IPS DF 4.7 (cell line): ENCODE results near the gene DYRK2.
"Not testable (repeated sequence)": the region's sequence is repeated elsewhere in the genome, so short reads cannot be mapped to it uniquely, and the experiment has no call there.

Experiments used
- DNase-seq: peaks from one replicate; pipeline ENCODE4 v3.0.0-alpha.2; 2013; ENCODE audit warnings: low spot score; ENCODE audit errors: extremely low read depth

DYRK2 gene

DNA sequence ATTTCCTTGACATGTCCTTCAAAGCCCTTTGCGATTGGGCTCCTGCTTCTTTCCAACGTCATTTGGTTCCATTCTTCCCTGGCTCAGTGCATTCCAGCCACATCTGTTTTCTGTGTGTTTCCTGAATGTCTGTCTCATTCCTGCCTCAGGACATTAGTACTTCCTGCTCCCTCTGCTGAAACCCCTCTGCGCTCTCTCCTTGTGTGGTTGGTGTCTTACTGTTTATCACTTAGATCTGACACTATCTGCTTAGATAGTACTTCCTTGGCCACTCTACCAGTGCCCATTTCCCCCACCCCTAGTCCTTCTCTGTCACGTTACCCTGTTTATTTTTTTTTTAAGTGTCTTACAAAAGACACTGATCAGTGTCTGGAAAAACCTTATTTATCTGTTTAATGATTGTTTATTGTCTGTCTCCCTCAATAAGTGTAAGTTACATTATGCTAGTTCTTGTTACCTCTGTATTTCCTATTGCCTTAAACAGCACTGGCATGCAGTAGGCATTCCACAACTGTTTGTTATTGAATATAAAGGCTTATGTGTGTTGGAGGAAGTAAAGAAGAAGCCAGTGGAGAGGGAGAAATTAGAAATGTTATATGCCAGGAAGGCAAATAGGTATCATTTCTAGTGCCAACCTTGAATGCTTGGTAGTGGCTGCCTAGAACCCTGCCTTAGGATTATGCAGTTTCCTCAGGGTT is 21.5 kb downstream of the DYRK2 start:
- DNase-seq, result no peak

DNA sequence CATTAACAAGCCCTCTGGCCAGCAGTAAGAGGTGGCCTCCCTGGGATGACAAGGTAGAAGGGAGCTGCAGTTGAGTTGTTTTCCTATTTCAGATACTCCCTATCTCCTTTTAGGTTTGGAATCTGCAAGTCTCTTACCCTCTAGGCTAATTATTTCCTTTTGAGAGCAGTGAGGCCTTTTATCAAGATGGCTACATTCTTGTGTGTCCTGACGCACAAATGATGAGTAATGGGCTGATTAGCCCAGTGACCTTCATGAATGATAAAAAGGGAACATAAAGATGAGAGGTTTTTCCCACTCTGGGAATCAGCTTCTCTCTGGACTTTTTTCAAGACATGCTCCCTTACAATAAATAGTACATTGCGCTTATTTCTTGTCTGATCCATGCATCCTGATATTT is 22.9 kb downstream of the DYRK2 start:
- no peak for DNase-seq

DNA sequence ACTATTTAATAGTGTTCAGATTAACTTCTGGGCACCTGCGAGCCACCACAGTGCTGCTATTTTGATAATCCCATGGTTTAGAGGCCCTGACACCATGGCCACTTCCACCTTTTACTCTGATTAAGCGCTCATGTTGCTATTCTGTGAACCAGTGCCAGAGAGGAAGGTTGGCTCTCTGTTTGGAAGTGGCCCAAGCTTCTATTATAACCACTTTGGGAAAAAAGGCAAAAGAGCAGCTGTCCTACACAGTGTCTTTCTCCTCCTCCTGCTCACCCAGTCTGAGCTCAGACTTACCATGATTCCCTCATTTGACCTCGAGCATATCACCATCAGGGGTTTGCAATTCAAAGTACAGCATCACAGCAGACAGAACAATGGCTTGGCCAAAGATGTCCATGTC is 23.3 kb downstream of the DYRK2 start:
- DNase-seq, result no peak

DNA sequence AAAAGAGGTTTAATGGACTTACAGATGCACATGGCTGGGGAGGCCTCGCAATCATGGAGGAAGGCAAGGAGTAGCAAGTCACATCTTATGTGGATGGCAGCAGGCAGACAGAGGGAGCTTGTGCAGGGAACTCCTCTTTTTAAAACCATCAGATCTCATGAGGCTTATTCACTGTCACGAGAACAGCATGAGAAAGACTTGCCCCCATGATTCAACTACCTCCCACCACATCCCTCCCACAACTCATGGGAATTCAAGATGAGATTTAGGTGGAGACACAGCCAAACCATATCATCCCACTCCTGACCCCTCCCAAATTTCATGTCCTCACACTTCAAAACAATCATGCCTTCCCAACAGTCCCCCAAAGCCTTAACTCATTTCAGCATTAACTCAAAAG is 24.0 kb downstream of the DYRK2 start:
- not testable (repeated sequence) for DNase-seq

DNA sequence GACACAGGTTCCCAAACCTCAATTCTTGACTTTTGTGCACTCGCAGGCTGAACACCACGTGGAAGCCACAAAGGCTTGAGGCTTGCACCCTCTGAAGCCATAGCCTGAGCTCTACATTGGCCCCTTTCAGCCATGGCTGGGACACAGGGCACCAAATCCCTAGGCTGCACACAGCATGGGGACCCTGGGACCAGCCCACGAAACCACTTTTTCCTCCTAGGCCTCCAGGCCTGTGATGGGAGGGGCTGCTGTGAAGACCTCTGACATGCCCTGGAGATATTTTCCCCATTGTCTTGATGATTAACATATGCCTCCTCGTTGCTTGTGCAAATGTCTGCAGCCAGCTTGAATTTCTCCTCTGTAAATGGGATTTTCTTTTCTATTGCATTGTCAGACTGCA is 25.0 kb downstream of the DYRK2 start:
- not testable (repeated sequence) for DNase-seq

DNA sequence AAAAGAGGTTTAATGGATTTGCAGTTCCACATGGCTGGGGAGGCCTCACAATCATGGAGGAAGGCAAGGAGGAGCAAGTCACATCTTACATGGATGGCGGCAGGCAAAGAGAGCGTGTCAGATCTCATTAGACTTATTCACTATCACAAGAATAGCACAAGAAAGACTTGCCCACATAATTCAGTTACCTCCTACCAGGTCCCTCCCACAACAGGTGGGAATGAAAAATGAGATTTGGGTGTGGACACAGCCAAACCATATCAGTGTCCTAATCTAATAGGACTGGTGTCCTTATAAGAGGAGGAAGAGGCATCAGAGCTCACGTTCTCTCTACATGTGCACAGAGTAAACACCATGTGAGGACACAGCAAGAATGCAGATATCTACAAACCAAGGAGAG is 25.9 kb downstream of the DYRK2 start:
- DNase-seq, result no peak

DNA sequence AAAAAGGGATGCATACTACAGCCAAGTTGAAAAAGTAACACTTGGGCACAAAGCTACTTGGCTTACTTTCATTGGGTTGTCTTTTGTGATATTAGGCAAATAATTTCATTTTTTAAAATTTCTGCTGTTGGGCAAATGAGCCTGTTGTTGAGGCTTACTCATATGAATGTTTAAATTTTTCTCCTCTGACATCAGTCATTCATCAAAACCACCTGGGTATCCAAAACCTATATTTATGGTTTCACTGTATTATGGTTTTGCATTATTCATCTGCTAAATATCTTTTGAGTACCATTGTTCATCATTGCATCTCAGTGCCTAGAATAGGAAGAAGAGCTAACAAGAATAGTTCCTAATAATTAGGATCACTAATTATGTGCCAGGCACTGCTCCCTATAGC is 28.1 kb downstream of the DYRK2 start:
- no peak for DNase-seq

DNA sequence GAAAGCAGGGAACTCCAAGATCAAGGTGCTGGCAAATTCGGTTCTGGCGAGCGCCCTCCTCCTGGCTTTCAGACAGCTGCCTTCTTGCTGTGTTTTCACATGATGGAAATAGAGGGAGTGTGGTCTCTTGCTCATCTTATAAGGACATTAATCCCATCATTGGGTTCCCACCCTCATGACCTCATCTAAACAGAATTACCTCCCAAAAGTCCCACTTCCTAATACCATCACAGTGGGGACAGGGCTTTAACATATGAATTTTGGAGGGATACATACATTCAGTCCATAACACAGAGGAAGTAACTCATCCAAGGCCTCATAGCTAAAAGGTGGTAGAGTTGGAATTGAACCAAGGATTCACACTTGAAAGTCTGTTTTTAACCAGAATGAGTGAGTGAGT is 28.6 kb downstream of the DYRK2 start:
- DNase-seq, result no peak

DNA sequence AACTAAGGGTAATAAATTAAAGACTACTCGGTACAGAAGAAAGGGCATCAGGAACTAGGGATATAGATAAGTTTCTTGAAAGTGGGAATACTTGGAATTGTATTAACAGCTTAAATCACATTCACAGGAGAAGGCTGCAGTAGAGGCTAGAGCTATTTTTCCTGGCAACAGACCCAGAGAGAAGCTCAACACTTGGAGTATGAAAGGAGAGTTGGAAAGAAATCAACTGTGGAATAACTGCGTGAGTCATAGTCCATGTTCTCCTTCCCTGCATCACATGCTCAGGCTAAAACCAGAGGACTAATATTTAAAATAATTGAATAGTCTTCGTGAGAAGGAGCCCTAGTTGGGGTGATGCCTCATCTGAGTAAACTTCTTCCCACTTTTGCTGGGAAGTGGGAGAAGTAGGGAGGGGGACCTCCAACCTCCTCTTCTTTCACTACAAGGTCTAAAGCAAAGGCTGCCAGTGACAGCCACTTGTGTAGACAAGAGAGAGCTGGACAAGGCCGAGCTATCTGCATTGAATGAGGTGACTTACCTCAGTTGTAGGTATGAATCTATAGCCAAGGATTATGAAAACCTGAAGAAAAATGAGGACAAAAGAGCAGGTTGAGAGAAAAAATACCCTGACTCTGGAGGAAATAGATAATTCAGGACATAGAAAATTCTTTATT is 32.7 kb downstream of the DYRK2 start:
- no peak for DNase-seq

DNA sequence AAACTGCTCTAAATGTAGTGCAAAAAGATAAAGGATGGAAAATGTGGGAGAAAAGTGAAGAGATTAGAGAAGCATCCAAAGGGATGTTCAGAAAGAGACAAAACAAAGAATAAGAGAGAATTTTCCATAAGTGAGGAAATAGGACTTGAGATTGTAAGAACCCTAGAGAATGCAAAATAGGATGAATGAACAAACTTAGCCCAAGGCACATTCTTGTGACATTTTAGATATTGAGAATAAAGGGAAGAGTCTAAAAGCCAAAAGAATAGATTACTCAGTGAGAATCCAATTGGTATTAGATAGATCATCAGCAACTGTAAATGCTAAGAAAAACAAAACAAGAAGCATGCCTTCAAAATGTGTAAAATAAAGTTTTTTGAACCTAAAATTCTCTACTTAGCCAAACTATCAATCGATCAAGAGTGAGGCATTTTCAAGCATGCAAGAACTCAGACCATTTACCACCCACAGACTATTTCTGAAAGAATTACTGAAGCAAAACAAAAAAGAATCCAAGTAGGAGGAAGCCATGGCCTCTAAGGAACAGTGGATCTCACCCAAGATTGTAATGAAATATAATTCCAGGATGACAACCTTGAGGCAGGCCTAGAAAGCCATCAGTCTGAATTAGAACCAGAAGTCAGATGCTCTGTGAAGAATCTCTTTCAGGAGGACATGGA is 33.5 kb downstream of the DYRK2 start:
- DNase-seq, result no peak

DNA sequence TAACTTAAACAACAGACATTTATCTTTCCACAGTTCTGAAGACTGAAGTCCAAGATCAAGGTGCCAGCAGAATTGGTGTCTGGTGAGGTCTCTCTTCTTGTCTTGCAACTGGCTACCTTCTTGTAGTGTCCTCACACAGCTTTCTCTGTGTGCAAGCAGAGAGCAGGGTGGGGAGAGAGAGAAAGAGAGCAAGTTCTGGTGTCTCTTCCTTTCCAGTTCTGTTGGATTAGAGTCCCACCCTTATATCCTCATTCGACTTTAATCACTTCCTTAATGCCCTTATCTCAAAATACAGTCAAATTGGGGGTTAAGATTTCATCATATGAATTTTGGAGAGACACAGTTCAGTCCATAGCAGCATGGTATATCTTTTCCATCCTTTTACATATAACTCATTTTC is 40.8 kb downstream of the DYRK2 start:
- DNase-seq, result no peak

DNA sequence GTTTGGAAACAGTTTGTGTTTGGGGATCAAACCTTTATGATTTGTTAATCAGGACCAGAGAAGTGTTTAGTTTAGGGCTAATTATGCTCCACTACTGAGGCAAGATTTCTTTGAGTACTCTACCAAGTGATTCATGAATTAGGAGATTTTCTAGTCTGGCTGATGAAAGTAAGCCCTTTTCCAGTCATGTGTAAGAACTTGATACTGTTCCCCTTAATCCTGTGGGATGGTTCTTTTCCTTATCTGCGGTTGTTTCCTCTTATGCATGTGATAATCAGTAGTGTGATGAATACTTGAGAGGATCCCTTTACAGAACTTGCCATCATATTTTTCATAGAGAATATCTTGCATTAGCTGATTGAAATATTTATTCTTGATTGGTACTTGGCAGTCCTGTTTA is 42.1 kb downstream of the DYRK2 start:
- no peak for DNase-seq

DNA sequence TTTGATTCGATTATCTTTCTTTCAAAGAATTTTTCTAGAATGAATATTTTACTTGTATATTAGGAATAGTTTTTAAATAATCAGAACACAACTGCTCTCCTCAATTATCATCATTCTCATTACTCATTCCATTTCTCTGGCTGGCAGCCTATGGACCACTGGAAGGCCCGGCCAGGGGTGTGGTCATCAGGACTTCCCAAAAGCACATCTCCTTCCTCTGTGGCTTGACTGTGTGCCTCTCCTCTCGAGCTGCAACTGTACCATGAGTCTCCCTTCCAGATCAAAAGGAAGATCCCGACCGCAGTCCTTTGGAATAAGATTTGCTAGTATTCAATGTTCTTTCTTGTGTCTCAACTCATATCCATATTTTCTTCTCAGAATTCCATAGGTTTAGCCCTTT is 42.7 kb downstream of the DYRK2 start:
- no peak for DNase-seq

DNA sequence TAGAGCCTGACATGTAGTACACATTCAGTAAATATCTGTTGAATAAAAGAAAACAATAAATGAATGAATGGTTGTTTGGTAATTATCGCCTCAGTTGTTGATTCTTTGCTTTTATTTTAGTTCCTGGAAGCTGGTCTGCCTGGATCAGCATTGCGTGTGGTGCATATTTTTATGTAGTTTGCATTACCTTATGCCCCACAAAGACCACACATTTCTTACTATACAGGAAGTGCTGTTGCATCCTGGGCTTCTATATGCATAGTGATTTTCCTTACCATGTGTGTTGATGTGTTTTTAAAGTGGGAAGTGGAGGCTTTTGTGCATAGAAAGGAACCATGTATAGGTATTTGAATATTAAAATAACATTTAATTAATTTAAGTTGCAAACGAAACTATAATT is 43.6 kb downstream of the DYRK2 start:
- no peak for DNase-seq

DNA sequence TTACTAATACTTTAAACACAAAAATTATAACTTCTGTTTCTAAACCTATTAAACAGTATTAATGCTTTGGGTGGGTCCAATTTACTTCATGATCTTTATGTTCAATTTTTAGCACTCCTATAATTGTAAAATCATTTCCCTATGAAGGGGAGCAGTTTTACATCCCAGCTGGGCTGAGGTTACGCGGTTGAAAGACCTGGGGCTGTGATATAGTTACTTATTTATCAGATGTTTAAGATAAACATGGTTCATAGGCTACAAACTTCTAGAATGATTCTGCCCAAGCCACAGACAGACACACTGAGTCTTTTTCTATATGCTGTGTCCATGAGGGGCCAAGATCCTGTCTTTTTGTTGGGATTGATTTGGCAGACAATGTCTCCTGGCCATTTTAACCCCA is 44.4 kb downstream of the DYRK2 start:
- DNase-seq, result no peak

DNA sequence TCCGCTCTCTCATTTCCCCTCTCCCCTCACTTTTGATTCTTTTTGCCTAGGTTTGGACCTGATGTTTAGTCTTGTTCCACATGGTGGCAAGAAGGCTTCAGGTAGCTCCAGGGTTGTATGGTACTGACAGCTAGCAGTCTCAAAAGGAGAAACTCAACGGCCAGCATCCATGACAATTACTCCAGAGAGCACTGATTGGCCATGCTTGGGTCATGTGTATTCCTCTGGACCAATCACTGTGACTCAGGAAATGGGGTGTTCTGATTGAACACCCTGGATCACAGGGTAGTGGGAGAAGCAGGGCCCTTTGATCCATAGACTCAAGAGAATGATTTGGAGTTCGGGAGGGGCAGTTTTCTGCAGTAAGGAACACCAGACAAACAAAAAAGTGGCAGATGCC is 45.3 kb downstream of the DYRK2 start:
- no peak for DNase-seq

DNA sequence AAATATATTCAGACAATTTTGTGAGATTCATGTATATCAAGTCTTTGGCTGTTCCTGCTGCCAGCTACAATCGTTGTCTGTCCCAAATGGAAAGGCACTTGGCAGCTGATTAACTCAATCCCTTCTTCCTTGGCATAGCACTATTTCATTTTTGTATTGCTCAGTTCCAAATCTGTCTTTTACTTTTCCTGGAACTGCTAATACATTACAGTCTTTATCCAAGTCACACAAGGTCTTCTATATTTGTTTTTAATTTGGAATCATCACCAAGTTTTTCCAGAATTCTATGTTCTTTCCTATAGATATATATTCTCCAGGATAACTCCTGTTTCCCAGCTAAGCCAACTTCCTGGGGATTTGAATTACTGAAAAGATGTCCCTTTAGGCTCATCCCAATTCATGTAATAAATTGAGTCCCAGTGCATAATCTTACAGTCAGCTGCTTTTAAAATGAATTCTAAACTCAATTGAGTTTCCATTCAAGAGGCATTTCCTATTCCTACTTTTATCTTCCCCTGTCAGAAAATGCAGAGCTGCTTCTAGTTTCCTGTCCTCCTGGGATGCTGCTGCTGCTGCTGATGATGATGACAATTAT is 45.9 kb downstream of the DYRK2 start:
- DNase-seq, result no peak

DNA sequence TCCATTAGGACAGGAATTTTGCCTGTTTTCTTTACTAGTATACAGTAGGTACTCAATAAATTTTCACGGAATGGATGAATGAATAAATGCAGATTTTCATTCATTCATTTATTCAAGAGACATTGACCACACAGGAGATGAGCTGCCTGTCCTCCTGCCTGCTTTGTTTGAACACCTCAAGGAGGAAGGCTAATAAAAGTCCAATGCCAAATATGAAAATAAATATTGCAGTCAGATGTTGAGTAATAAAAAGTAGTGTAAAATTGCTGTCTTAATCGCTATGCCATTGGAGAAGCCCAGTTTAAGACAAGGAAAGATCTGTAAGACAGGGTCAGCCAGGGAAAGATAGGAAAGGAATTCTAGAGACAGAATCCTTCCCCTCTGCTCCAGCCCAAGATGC is 47.4 kb downstream of the DYRK2 start:
- no peak for DNase-seq

DNA sequence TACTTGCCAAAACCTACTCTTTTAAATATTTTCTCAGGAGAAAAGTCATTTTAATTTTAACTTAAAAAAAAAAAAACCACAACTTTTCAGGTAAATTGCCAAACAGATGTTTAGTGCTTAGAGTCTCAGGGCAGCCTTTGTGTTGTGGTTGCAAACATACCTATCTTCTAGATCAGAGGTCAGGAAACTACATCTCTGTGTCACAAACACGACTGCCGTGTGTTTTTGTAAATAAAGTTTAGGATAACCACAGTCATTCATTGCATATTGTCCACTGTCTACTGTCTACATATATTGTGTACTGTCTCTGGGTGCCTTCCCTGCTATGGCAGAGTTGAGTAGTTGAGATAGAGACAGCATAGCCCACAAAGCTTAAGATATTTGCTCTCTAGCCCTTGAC is 48.9 kb downstream of the DYRK2 start:
- no peak for DNase-seq

DNA sequence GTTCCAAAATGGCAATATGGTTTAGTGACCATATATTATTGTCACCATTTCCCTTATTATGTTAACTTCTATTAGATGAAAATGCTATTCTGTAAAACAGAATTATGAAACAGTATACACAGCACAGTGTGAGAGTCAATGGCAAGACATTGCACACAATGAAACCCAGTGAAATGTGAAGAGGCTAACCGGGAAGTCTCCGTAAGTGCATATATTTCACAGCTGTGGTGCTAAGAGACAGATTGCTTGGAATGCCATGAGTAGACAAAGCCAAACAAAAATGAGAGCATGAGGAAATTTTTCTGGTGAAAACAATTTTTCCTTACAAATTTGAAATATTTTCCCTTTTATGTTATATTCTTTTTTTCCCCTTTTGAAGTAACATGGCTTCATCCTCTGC is 49.4 kb downstream of the DYRK2 start:
- no peak for DNase-seq

DNA sequence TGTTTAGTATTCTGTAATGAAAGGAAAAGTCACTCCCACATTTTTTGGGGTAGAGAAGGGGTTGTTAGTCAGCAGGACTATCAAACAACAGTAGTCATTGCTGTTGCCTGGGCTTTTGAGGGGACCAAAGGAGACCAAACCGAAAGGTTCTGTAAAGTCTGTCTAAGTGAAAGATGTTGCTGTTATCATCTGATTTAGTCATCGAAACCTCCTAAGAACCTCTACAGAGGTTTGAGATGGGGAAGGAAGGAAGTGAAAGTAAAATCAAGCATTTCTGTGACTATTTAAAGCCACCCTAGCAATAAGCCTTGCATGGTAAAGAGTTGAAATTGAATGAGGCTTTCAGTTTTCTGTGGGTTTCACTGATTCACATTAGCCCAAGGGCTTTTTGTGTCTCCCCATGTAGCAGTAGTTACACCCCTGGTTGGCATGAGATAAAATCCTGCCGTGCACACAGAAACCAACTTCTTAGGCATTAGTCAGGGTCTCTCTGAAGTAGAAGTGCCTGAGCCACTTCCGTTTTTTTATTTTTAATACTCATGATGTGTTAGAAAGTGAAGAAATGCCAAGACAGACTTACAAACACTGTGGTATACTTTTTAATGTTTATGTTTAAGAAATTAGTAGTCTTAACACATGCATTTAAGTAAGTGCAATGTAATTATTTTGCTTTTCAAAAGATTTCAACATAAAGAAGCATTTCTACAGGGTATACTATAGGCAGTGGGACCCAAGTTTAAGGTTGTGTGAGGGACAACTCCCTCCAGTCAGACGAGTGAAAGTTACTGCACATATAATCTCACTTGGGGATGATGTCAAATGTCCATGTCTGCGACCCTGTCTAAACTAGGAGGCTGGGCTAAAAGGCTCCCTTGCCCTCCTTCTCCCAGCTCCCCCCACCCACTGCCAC is 50.4 kb downstream of the DYRK2 start:
- no peak for DNase-seq
